ENCODE data around the gene EIF4E1B.

GRCh38 chr5:176631383-176632200 is 1.1 kb downstream of the EIF4E1B start:
- TF ChIP-seq CTCF (IDR thresholded peaks at IDR 0.05; ENCODE audit: low read depth, low read length): no peak
- no peak for TF ChIP-seq POLR2A (IDR thresholded peaks at IDR 0.05; ENCODE audit: extremely low read depth, insufficient read length)
- TF ChIP-seq MYC (IDR thresholded peaks at IDR 0.05; ENCODE audit: low read depth, low read length): no peak

All from NB4 (cell line).